Measurements from ENCODE around the gene DNAJC27.

The DNAJC27 gene

GRCh38 chr2:24950102-24950501 is 21.7 kb downstream of the DNAJC27 start:
- Histone ChIP-seq H3K9me3 (ENCODE audit: control insufficient read depth in 2 of 2, low read length in 2 of 2) (no peaks in the 10 kb centered on the region), H3K27ac (ENCODE audit: low read depth in 2 of 2, low read length in 2 of 2) (no peak overlapping the region), H3K36me3 (ENCODE audit: control insufficient read depth in 2 of 2, insufficient read depth in 2 of 2, low read length in 2 of 2) (peaks cover 26 to 49% of the 10 kb centered on the region in 2 donors), H3K4me3 (ENCODE audit: low read length in 2 of 2) (no peak overlapping the region), H3K4me1 (ENCODE audit: control insufficient read depth in 2 of 2, insufficient read depth in 2 of 2, low read length in 2 of 2) (no peaks in the 10 kb centered on the region), H3K27me3 (ENCODE audit: control insufficient read depth in 2 of 2, insufficient read depth in 2 of 2, low read length in 2 of 2) (no peaks in the 10 kb centered on the region), H3K9ac (ENCODE audit: low read depth in 1 of 2, low read length in 2 of 2) (no peak overlapping the region)

GRCh38 chr2:24948506-24948905 is 23.2 kb downstream of the DNAJC27 start:
- Histone ChIP-seq H3K9ac (ENCODE audit: low read depth in 1 of 2, low read length in 2 of 2) (no peak overlapping the region), H3K4me3 (ENCODE audit: low read length in 2 of 2) (no peak overlapping the region), H3K27ac (ENCODE audit: low read depth in 2 of 2, low read length in 2 of 2) (no peak overlapping the region), H3K9me3 (ENCODE audit: control insufficient read depth in 2 of 2, low read length in 2 of 2) (no peaks in the 10 kb centered on the region), H3K27me3 (ENCODE audit: control insufficient read depth in 2 of 2, insufficient read depth in 2 of 2, low read length in 2 of 2) (no peaks in the 10 kb centered on the region), H3K36me3 (ENCODE audit: control insufficient read depth in 2 of 2, insufficient read depth in 2 of 2, low read length in 2 of 2) (peaks cover 23 to 40% of the 10 kb centered on the region in 2 donors), H3K4me1 (ENCODE audit: control insufficient read depth in 2 of 2, insufficient read depth in 2 of 2, low read length in 2 of 2) (no peaks in the 10 kb centered on the region)

GRCh38 chr2:24947561-24948157 is 24.1 kb downstream of the DNAJC27 start:
- no peak overlapping the region for H3K9ac ChIP-seq (ENCODE audit: low read depth in 1 of 2, low read length in 2 of 2)

GRCh38 chr2:24945907-24946306 is 25.8 kb downstream of the DNAJC27 start:
- H3K27ac ChIP-seq (ENCODE audit: low read depth in 2 of 2, low read length in 2 of 2) = no peak overlapping the region
- H3K27me3 ChIP-seq (ENCODE audit: control insufficient read depth in 2 of 2, insufficient read depth in 2 of 2, low read length in 2 of 2) = no peaks in the 10 kb centered on the region
- no peak overlapping the region for H3K9ac ChIP-seq (ENCODE audit: low read depth in 1 of 2, low read length in 2 of 2)
- H3K9me3 ChIP-seq (ENCODE audit: control insufficient read depth in 2 of 2, low read length in 2 of 2) = no peaks in the 10 kb centered on the region
- no peaks in the 10 kb centered on the region for H3K4me1 ChIP-seq (ENCODE audit: control insufficient read depth in 2 of 2, insufficient read depth in 2 of 2, low read length in 2 of 2)
- peaks cover 19 to 30% of the 10 kb centered on the region in 2 donors for H3K36me3 ChIP-seq (ENCODE audit: control insufficient read depth in 2 of 2, insufficient read depth in 2 of 2, low read length in 2 of 2)
- no peak overlapping the region for H3K4me3 ChIP-seq (ENCODE audit: low read length in 2 of 2)

More at GRCh38 chr2:24947561-24948157, 24.1 kb downstream of the DNAJC27 start:
- Histone ChIP-seq H3K4me1 (ENCODE audit: control insufficient read depth in 2 of 2, insufficient read depth in 2 of 2, low read length in 2 of 2) (no peaks in the 10 kb centered on the region), H3K4me3 (ENCODE audit: low read length in 2 of 2) (no peak overlapping the region), H3K27ac (ENCODE audit: low read depth in 2 of 2, low read length in 2 of 2) (no peak overlapping the region), H3K9me3 (ENCODE audit: control insufficient read depth in 2 of 2, low read length in 2 of 2) (no peaks in the 10 kb centered on the region), H3K36me3 (ENCODE audit: control insufficient read depth in 2 of 2, insufficient read depth in 2 of 2, low read length in 2 of 2) (peaks cover 23 to 40% of the 10 kb centered on the region in 2 donors), H3K27me3 (ENCODE audit: control insufficient read depth in 2 of 2, insufficient read depth in 2 of 2, low read length in 2 of 2) (no peaks in the 10 kb centered on the region)

- H3K27me3 ChIP-seq (ENCODE audit: control insufficient read depth in 2 of 2, insufficient read depth in 2 of 2, low read length in 2 of 2) = no peaks in the 10 kb centered on the region
- peaks cover 19 to 22% of the 10 kb centered on the region in 2 donors for H3K36me3 ChIP-seq (ENCODE audit: control insufficient read depth in 2 of 2, insufficient read depth in 2 of 2, low read length in 2 of 2)
- H3K4me1 ChIP-seq (ENCODE audit: control insufficient read depth in 2 of 2, insufficient read depth in 2 of 2, low read length in 2 of 2) = no peaks in the 10 kb centered on the region
- no peaks in the 10 kb centered on the region for H3K9me3 ChIP-seq (ENCODE audit: control insufficient read depth in 2 of 2, low read length in 2 of 2)
- H3K27ac ChIP-seq (ENCODE audit: low read depth in 2 of 2, low read length in 2 of 2) = no peak overlapping the region
- no peak overlapping the region for H3K4me3 ChIP-seq (ENCODE audit: low read length in 2 of 2)
- no peak overlapping the region for H3K9ac ChIP-seq (ENCODE audit: low read depth in 1 of 2, low read length in 2 of 2)
These were observed 28.2 kb downstream of the DNAJC27 start for GRCh38 chr2:24943427-24944053.

- Histone ChIP-seq H3K4me3 (ENCODE audit: low read length in 2 of 2) (no peak overlapping the region), H3K27ac (ENCODE audit: low read depth in 2 of 2, low read length in 2 of 2) (no peak overlapping the region), H3K9ac (ENCODE audit: low read depth in 1 of 2, low read length in 2 of 2) (no peak overlapping the region), H3K36me3 (ENCODE audit: control insufficient read depth in 2 of 2, insufficient read depth in 2 of 2, low read length in 2 of 2) (no peaks in the 10 kb centered on the region), H3K4me1 (ENCODE audit: control insufficient read depth in 2 of 2, insufficient read depth in 2 of 2, low read length in 2 of 2) (no peaks in the 10 kb centered on the region), H3K27me3 (ENCODE audit: control insufficient read depth in 2 of 2, insufficient read depth in 2 of 2, low read length in 2 of 2) (no peaks in the 10 kb centered on the region), H3K9me3 (ENCODE audit: control insufficient read depth in 2 of 2, low read length in 2 of 2) (no peaks in the 10 kb centered on the region)
These were observed 32.4 kb downstream of the DNAJC27 start for GRCh38 chr2:24939353-24939752.

- H3K27ac ChIP-seq (ENCODE audit: low read depth in 2 of 2, low read length in 2 of 2) = no peak overlapping the region
- H3K9ac ChIP-seq (ENCODE audit: low read depth in 1 of 2, low read length in 2 of 2) = no peak overlapping the region
- H3K4me3 ChIP-seq (ENCODE audit: low read length in 2 of 2) = no peak overlapping the region
- no peaks in the 10 kb centered on the region for H3K27me3 ChIP-seq (ENCODE audit: control insufficient read depth in 2 of 2, insufficient read depth in 2 of 2, low read length in 2 of 2)
- no peaks in the 10 kb centered on the region for H3K9me3 ChIP-seq (ENCODE audit: control insufficient read depth in 2 of 2, low read length in 2 of 2)
- no peaks in the 10 kb centered on the region for H3K36me3 ChIP-seq (ENCODE audit: control insufficient read depth in 2 of 2, insufficient read depth in 2 of 2, low read length in 2 of 2)
- no peaks in the 10 kb centered on the region for H3K4me1 ChIP-seq (ENCODE audit: control insufficient read depth in 2 of 2, insufficient read depth in 2 of 2, low read length in 2 of 2)
These were observed 34.5 kb downstream of the DNAJC27 start for GRCh38 chr2:24937236-24937635.

- H3K4me1 ChIP-seq (ENCODE audit: control insufficient read depth in 2 of 2, insufficient read depth in 2 of 2, low read length in 2 of 2) = no peaks in the 10 kb centered on the region
- H3K9me3 ChIP-seq (ENCODE audit: control insufficient read depth in 2 of 2, low read length in 2 of 2) = no peaks in the 10 kb centered on the region
- no peaks in the 10 kb centered on the region for H3K27me3 ChIP-seq (ENCODE audit: control insufficient read depth in 2 of 2, insufficient read depth in 2 of 2, low read length in 2 of 2)
- H3K4me3 ChIP-seq (ENCODE audit: low read length in 2 of 2) = no peak overlapping the region
- no peaks in the 10 kb centered on the region for H3K36me3 ChIP-seq (ENCODE audit: control insufficient read depth in 2 of 2, insufficient read depth in 2 of 2, low read length in 2 of 2)
- no peak overlapping the region for H3K9ac ChIP-seq (ENCODE audit: low read depth in 1 of 2, low read length in 2 of 2)
- no peak overlapping the region for H3K27ac ChIP-seq (ENCODE audit: low read depth in 2 of 2, low read length in 2 of 2)
These were observed 36.6 kb downstream of the DNAJC27 start for GRCh38 chr2:24935145-24935544.

- Histone ChIP-seq H3K9ac (ENCODE audit: low read depth in 1 of 2, low read length in 2 of 2) (no peak overlapping the region), H3K4me3 (ENCODE audit: low read length in 2 of 2) (no peak overlapping the region)
These were observed 39.0 kb downstream of the DNAJC27 start for GRCh38 chr2:24932715-24933114.

GRCh38 chr2:24930768-24931167 is 41.0 kb downstream of the DNAJC27 start:
- Histone ChIP-seq H3K4me1 (ENCODE audit: control insufficient read depth in 2 of 2, insufficient read depth in 2 of 2, low read length in 2 of 2) (peaks cover 6% of the 10 kb centered on the region in 2 donors), H3K9me3 (ENCODE audit: control insufficient read depth in 2 of 2, low read length in 2 of 2) (no peaks in the 10 kb centered on the region)

More at GRCh38 chr2:24932715-24933114, 39.0 kb downstream of the DNAJC27 start:
- H3K9me3 ChIP-seq (ENCODE audit: control insufficient read depth in 2 of 2, low read length in 2 of 2) = no peaks in the 10 kb centered on the region
- no peak overlapping the region for H3K27ac ChIP-seq (ENCODE audit: low read depth in 2 of 2, low read length in 2 of 2)
- no peaks in the 10 kb centered on the region for H3K4me1 ChIP-seq (ENCODE audit: control insufficient read depth in 2 of 2, insufficient read depth in 2 of 2, low read length in 2 of 2)
- no peaks in the 10 kb centered on the region for H3K36me3 ChIP-seq (ENCODE audit: control insufficient read depth in 2 of 2, insufficient read depth in 2 of 2, low read length in 2 of 2)
- no peaks in the 10 kb centered on the region for H3K27me3 ChIP-seq (ENCODE audit: control insufficient read depth in 2 of 2, insufficient read depth in 2 of 2, low read length in 2 of 2)

More at GRCh38 chr2:24930768-24931167, 41.0 kb downstream of the DNAJC27 start:
- Histone ChIP-seq H3K27ac (ENCODE audit: low read depth in 2 of 2, low read length in 2 of 2) (no peak overlapping the region), H3K27me3 (ENCODE audit: control insufficient read depth in 2 of 2, insufficient read depth in 2 of 2, low read length in 2 of 2) (no peaks in the 10 kb centered on the region), H3K36me3 (ENCODE audit: control insufficient read depth in 2 of 2, insufficient read depth in 2 of 2, low read length in 2 of 2) (no peaks in the 10 kb centered on the region), H3K4me3 (ENCODE audit: low read length in 2 of 2) (no peak overlapping the region), H3K9ac (ENCODE audit: low read depth in 1 of 2, low read length in 2 of 2) (no peak overlapping the region)
